Aorta (tissue), 5 donors: ENCODE data around the gene INHBA. TPM values are rescaled to one million over a fixed set of nuclear protein-coding genes. Genes with fewer than 3 reads are reported as not detected.

Experiments used
- ATAC-seq: fragments of 200-7000 bp; cut with Tn5 transposase; one replicate; pipeline ENCODE4 v1.9.1; 2022; ENCODE audit warnings: moderate library complexity; ENCODE audit not compliant: low FRiP score
- DNase-seq, 2 donors: peaks; one replicate each; pipeline ENCODE4 v3.0.0-alpha.2; 2020
- H3K27ac ChIP-seq, 2 donors: one replicate each; pipeline ENCODE4 v1.5.1; 2013; ENCODE audit warnings: low read length in 2 of 2, mild to moderate bottlenecking in 2 of 2, moderate library complexity in 2 of 2, control low read depth in 1 of 2, inconsistent platforms in 1 of 2, low read depth in 1 of 2
- H3K27me3 ChIP-seq, 2 donors: one replicate each; pipeline ENCODE4 v1.6.1; 2013; ENCODE audit warnings: control low read depth in 1 of 2, low read length in 1 of 2, mild to moderate bottlenecking in 1 of 2, moderate library complexity in 1 of 2; ENCODE audit not compliant: insufficient read depth in 2 of 2, control insufficient read depth in 1 of 2
- H3K36me3 ChIP-seq, 2 donors: one replicate each; pipeline ENCODE4 v1.6.1; 2013; ENCODE audit warnings: control low read depth in 1 of 2, low read length in 1 of 2, mild to moderate bottlenecking in 1 of 2; ENCODE audit not compliant: insufficient read depth in 2 of 2, control insufficient read depth in 1 of 2
- H3K4me1 ChIP-seq, 2 donors: one replicate each; pipeline ENCODE4 v1.6.1; 2013; ENCODE audit warnings: low read length in 2 of 2, control low read depth in 1 of 2, mild to moderate bottlenecking in 1 of 2, moderate library complexity in 1 of 2; ENCODE audit not compliant: insufficient read depth in 2 of 2, control insufficient read depth in 1 of 2
- H3K4me3 ChIP-seq, 2 donors: one replicate each; pipeline ENCODE4 v1.5.1; 2013; ENCODE audit warnings: low read length in 2 of 2, control low read depth in 1 of 2, mild to moderate bottlenecking in 1 of 2
- H3K9me3 ChIP-seq: one replicate; pipeline ENCODE4 v1.6.1; 2013; ENCODE audit warnings: mild to moderate bottlenecking, low read length; ENCODE audit not compliant: control insufficient read depth
- WGBS, 2 donors: extraction: QIAGEN DNeasy Blood & Tissue Kit; methylation state at CpG; one replicate each; pipeline ENCODE4 v1.1.7; 2013; 5-methylcytosine and 5-hydroxymethylcytosine counted together
- intact Hi-C, 2 donors: fragments of 100-400 bp; cut with DNase I; formaldehyde crosslinking; loops; one replicate each; pipeline versions ENCODE4 v1.14.2 to v1.15.0; 2022
- polyA plus RNA-seq, 2 donors: library from polyadenylated mRNA; stranded (reverse); fragments of 200-250 nt; gene quantifications; one replicate each; pipeline ENCODE4 v1.2.3, GENCODE V29; 2013
- total RNA-seq, 2 donors: library from RNA; stranded (reverse); fragmentation: NEBNext Ultra II Directional; extraction: Animal tissue kit (Norgen Biotek cat#: 25700); gene quantifications; one replicate each; pipeline ENCODE4 v1.2.1, GENCODE V29; 2021
- donor health status: healthy with polysubstance abuse.
- donor health status: Bipolar disorder and iron deficiency.
- donor health status: DM: no; HTN: no; CAD: no.
- donor health status: DM: no; HTN: no; CAD: no.
- donor health status: DM: yes; HTN: yes; CAD: no.

INHBA gene
- total and polyA plus RNA-seq, 4 donors: 22.9 to 73.3 (median 27.3) TPM

- Histone ChIP-seq H3K36me3 (peaks cover 2 to 8% of the 10 kb centered on the region in 2 donors), H3K27ac (no peak overlapping the region), H3K9me3 (no peaks in the 10 kb centered on the region), H3K27me3 (no peaks in the 10 kb centered on the region), H3K4me3 (no peak overlapping the region), H3K4me1 (peaks cover 14 to 19% of the 10 kb centered on the region in 2 donors)
- no peak for ATAC-seq
- 62 to 64% methylated on average over 2 of the region's 2 CpGs for WGBS, 2 donors
- intact Hi-C loops: no loop called here
- no peak for DNase-seq
Observed at GRCh38 chr7:41688906-41689305, 14.0 kb downstream of the INHBA start.

- 86 to 87% methylated on average over 2 of the region's 2 CpGs for WGBS, 2 donors
- no peaks in the 10 kb centered on the region for H3K9me3 ChIP-seq
- H3K36me3 ChIP-seq: peaks cover 2 to 8% of the 10 kb centered on the region in 2 donors
- intact Hi-C loops: no loop called here
- DNase-seq (no peak), ATAC-seq (no peak)
- peaks cover 11 to 19% of the 10 kb centered on the region in 2 donors for H3K4me1 ChIP-seq
- no peaks in the 10 kb centered on the region for H3K27me3 ChIP-seq
- no peak overlapping the region for H3K27ac ChIP-seq
- H3K4me3 ChIP-seq: no peak overlapping the region
Observed at GRCh38 chr7:41688012-41688625, 14.8 kb downstream of the INHBA start.

GRCh38 chr7:41685684-41686083 is 17.2 kb downstream of the INHBA start:
- peaks cover 2 to 7% of the 10 kb centered on the region in 2 donors for H3K36me3 ChIP-seq
- WGBS, 2 donors: 12 to 32% methylated on average over 1 of the region's 1 CpG
- H3K27me3 ChIP-seq: no peaks in the 10 kb centered on the region
- no peak overlapping the region for H3K27ac ChIP-seq
- no peak overlapping the region for H3K4me3 ChIP-seq
- H3K9me3 ChIP-seq: no peaks in the 10 kb centered on the region
- ATAC-seq (no peak), DNase-seq (no peak)
- intact Hi-C loops: no loop called here
- peaks cover 0 to 3% of the 10 kb centered on the region in 2 donors for H3K4me1 ChIP-seq

GRCh38 chr7:41682422-41682821 is 20.5 kb downstream of the INHBA start:
- ATAC-seq: no peak

GRCh38 chr7:41679566-41679965 is 23.3 kb downstream of the INHBA start:
- intact Hi-C loops: no loop called here
- Histone ChIP-seq H3K27ac (no peak overlapping the region), H3K27me3 (no peaks in the 10 kb centered on the region), H3K9me3 (no peaks in the 10 kb centered on the region), H3K36me3 (no peaks in the 10 kb centered on the region), H3K4me3 (no peak overlapping the region), H3K4me1 (peaks cover 0 to 2% of the 10 kb centered on the region in 2 donors)
- 94 to 98% methylated on average over 2 of the region's 2 CpGs for WGBS, 2 donors
- no peak for ATAC-seq
- no peak for DNase-seq

More at GRCh38 chr7:41682422-41682821, 20.5 kb downstream of the INHBA start:
- intact Hi-C loops: no loop called here
- no peak overlapping the region for H3K4me3 ChIP-seq
- no peaks in the 10 kb centered on the region for H3K27me3 ChIP-seq
- DNase-seq: no peak
- H3K36me3 ChIP-seq: peaks cover 0 to 2% of the 10 kb centered on the region in 2 donors
- no peaks in the 10 kb centered on the region for H3K9me3 ChIP-seq
- no peak overlapping the region for H3K27ac ChIP-seq
- H3K4me1 ChIP-seq: peaks cover 0 to 3% of the 10 kb centered on the region in 2 donors

GRCh38 chr7:41674505-41675023 is 28.3 kb downstream of the INHBA start:
- Histone ChIP-seq H3K27me3 (no peaks in the 10 kb centered on the region), H3K36me3 (no peaks in the 10 kb centered on the region), H3K4me1 (peaks cover 0 to 2% of the 10 kb centered on the region in 2 donors), H3K9me3 (no peaks in the 10 kb centered on the region), H3K27ac (no peak overlapping the region), H3K4me3 (no peak overlapping the region)
- intact Hi-C loops: no loop called here
- ATAC-seq (no peak), DNase-seq (no peak)
- 76 to 77% methylated on average over 4 of the region's 4 CpGs for whole genome bisulfite sequencing, 2 donors

DNA sequence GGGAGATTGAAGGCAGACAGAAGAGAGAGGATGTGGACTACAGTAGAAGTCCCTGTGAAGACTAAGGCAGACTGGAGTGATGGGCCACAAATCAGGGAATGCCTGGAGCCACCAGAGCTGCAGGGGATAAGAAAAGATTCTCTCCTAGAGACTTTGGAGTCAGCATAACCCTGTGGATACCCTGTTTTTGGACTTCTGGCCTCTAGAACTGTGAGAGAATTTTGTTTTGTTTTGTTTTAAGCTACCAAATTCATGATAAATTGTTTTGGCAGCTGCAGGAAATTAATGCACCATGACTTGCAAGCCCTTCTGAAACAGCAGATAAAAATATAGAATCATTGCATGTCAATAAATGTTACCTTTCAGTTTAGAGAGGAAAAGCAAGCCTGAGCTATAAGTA is 41.3 kb downstream of the INHBA start:
- Histone ChIP-seq H3K36me3 (no peaks in the 10 kb centered on the region), H3K4me1 (peaks cover 0 to 2% of the 10 kb centered on the region in 2 donors), H3K27me3 (no peaks in the 10 kb centered on the region), H3K9me3 (no peaks in the 10 kb centered on the region), H3K4me3 (no peak overlapping the region), H3K27ac (no peak overlapping the region)
- intact Hi-C loops: no loop called here
- ATAC-seq (no peak), DNase-seq (no peak)

DNA sequence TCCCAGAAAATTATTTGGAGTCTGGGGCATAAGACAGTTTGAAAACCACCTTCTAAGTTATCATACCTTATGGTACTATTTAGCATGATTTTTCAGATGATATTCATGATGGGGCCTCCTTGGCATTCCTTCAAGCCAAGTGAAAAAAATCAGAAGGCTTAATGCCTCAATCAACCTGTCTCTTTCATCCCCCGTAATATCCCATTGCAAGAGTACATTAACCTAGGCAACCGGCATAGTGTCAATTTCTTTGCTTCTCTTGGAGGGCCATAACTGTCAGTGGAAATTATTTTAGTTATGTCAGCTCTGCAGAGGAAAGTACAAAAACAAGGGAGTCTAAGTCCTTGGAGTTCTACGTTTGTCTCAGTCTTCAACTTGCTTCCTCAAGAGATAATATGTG is 43.4 kb downstream of the INHBA start:
- Histone ChIP-seq H3K4me1 (peaks cover 0 to 4% of the 10 kb centered on the region in 2 donors), H3K27me3 (no peaks in the 10 kb centered on the region), H3K36me3 (no peaks in the 10 kb centered on the region), H3K4me3 (no peak overlapping the region), H3K27ac (no peak overlapping the region), H3K9me3 (no peaks in the 10 kb centered on the region)
- ATAC-seq: no peak
- 81 to 87% methylated on average over 3 of the region's 3 CpGs for WGBS, 2 donors
- intact Hi-C loops: no loop called here
- DNase-seq: no peak

- Histone ChIP-seq H3K4me3 (no peak overlapping the region), H3K9me3 (no peaks in the 10 kb centered on the region), H3K27ac (no peak overlapping the region), H3K27me3 (no peaks in the 10 kb centered on the region), H3K4me1 (peaks cover 0 to 4% of the 10 kb centered on the region in 2 donors), H3K36me3 (no peaks in the 10 kb centered on the region)
- 2 to 4% methylated on average over 4 of the region's 4 CpGs for WGBS, 2 donors
- intact Hi-C loops: no loop called here
- DNase-seq (no peak), ATAC-seq (no peak)
Observed at GRCh38 chr7:41656366-41656765, 46.5 kb downstream of the INHBA start.
